K562 (cell line): Measurements from ENCODE around the gene MORF4L1. TPM values are rescaled to one million over a fixed set of nuclear protein-coding genes. Genes with fewer than 3 reads are reported as not detected.
A peak's percentile ranks its signal among the peaks of the same experiment; 100 is the strongest.

Experiments used
- MAZ ChIP-seq, 2 experiments: fragments of 450-650 bp in 1 of 2; sonication (generic) in 1 of 2; formaldehyde crosslinking; IDR thresholded peaks in 1 of 2; conservative IDR thresholded peaks in 1 of 2; 2 replicates each; pipeline versions ENCODE4 v1.4.0 to v1.5.0; 2020; ENCODE audit warnings: mild to moderate bottlenecking in 1 of 2, missing genetic modification reagents in 1 of 2
- STAT5A ChIP-seq: IDR thresholded peaks from 2 replicates; pipeline ENCODE4 v1.6.1; 2012; ENCODE audit warnings: low read length, inconsistent platforms, borderline replicate concordance
- polyA plus RNA-seq, 8 experiments: library from polyadenylated mRNA; depleted of rRNA in 4 of 8; stranded (reverse) in 5 of 8; unstranded in 3 of 8; fragments of >200 nt; fragmentation: Nextera tagmentation in 2 of 8; fragmentation: Illumina TruSeq in 1 of 8; extraction: Ambion mirVana in 2 of 8; extraction: Trizol in 1 of 8; gene quantifications; 2 replicates each; pipeline versions ENCODE4 v1.2.1 to v1.2.3, GENCODE V29; 2011 to 2014; ENCODE audit warnings: inconsistent platforms in 1 of 8, missing spikeins in 1 of 8
- total RNA-seq, 7 experiments: library from RNA; depleted of rRNA in 6 of 7; stranded (reverse); fragments of >200 nt in 6 of 7; fragmentation: Illumina TruSeq in 2 of 7; extraction: Trizol in 2 of 7; gene quantifications; 2 replicates each; pipeline versions ENCODE4 v1.2.1 to v1.2.3, GENCODE V29; 2011 to 2021; ENCODE audit warnings: low replicate concordance in 1 of 7
- TF ChIP-seq, protein P1 (sequence below): sonication (generic); formaldehyde crosslinking; IDR thresholded peaks from 2 replicates; pipeline ENCODE4 v1.8.0; 2023; ENCODE audit warnings: mild to moderate bottlenecking, missing genetic modification reagents
- TF ChIP-seq, protein P2 (sequence below), 3 experiments: fragments of 200-800 bp in 1 of 3; fragments of 250-450 bp in 1 of 3; fragments of 450-650 bp in 1 of 3; sonication (Bioruptor Pico) in 1 of 3; sonication (Bioruptor generic) in 1 of 3; formaldehyde crosslinking in 1 of 3; IDR thresholded peaks; 2 replicates each; pipeline versions ENCODE4 v1.6.1 to v1.8.0; 2016 to 2022; ENCODE audit warnings: mild to moderate bottlenecking in 2 of 3, missing genetic modification characterization in 2 of 3, missing compliant biosample characterization in 1 of 3, moderate library complexity in 1 of 3

The MORF4L1 gene
- total and polyA plus RNA-seq, 9 of the 15 experiments (the other 6 are each of a cell fraction or from before 2014, with no cell fraction given), result 127 to 615 (median 281) TPM

DNA sequence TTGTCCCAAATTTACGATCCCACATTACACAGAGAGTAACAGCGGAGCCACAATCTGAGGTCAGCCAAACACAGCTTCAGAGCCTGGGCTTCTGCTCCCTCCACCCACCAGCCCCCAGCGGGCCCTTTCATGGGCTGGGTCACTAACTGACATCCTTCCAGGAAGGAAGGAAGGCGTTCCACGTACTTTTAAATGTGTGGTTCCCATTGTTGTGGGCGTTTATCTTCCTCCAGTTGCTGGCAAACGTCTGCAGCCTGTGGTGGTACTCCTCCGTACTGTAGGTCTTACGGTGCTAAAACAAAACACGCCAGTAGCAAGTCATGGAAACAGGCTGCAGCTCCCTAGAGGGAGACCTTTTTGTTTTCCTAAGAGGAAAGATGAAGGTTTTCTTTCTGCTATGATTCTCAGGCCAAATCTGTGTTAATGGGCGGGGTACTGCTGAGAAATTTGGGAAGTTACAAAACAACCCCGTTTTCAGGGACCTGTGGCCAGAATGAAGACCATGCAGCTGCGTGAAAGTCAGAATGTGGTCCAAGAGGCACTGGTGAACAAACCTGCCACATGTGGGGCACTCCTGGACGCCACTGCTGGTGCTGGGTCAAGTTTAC, 64.5 kb downstream of the MORF4L1 start (continued):
- TF ChIP-seq, protein P1, sequence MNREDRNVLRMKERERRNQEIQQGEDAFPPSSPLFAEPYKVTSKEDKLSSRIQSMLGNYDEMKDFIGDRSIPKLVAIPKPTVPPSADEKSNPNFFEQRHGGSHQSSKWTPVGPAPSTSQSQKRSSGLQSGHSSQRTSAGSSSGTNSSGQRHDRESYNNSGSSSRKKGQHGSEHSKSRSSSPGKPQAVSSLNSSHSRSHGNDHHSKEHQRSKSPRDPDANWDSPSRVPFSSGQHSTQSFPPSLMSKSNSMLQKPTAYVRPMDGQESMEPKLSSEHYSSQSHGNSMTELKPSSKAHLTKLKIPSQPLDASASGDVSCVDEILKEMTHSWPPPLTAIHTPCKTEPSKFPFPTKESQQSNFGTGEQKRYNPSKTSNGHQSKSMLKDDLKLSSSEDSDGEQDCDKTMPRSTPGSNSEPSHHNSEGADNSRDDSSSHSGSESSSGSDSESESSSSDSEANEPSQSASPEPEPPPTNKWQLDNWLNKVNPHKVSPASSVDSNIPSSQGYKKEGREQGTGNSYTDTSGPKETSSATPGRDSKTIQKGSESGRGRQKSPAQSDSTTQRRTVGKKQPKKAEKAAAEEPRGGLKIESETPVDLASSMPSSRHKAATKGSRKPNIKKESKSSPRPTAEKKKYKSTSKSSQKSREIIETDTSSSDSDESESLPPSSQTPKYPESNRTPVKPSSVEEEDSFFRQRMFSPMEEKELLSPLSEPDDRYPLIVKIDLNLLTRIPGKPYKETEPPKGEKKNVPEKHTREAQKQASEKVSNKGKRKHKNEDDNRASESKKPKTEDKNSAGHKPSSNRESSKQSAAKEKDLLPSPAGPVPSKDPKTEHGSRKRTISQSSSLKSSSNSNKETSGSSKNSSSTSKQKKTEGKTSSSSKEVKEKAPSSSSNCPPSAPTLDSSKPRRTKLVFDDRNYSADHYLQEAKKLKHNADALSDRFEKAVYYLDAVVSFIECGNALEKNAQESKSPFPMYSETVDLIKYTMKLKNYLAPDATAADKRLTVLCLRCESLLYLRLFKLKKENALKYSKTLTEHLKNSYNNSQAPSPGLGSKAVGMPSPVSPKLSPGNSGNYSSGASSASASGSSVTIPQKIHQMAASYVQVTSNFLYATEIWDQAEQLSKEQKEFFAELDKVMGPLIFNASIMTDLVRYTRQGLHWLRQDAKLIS (CRISPR knock-in tag), result no peak
- peak; percentile 76 for TF ChIP-seq STAT5A
- TF ChIP-seq MAZ (CRISPR knock-in tag; conservative IDR thresholded peaks at IDR 0.05 in 1 of 2, IDR thresholded peaks at IDR 0.05 in 1 of 2), result peak in 1 of 2 experiments; percentile 85; a peak in 2 of 4 replicates
- TF ChIP-seq, protein P2, sequence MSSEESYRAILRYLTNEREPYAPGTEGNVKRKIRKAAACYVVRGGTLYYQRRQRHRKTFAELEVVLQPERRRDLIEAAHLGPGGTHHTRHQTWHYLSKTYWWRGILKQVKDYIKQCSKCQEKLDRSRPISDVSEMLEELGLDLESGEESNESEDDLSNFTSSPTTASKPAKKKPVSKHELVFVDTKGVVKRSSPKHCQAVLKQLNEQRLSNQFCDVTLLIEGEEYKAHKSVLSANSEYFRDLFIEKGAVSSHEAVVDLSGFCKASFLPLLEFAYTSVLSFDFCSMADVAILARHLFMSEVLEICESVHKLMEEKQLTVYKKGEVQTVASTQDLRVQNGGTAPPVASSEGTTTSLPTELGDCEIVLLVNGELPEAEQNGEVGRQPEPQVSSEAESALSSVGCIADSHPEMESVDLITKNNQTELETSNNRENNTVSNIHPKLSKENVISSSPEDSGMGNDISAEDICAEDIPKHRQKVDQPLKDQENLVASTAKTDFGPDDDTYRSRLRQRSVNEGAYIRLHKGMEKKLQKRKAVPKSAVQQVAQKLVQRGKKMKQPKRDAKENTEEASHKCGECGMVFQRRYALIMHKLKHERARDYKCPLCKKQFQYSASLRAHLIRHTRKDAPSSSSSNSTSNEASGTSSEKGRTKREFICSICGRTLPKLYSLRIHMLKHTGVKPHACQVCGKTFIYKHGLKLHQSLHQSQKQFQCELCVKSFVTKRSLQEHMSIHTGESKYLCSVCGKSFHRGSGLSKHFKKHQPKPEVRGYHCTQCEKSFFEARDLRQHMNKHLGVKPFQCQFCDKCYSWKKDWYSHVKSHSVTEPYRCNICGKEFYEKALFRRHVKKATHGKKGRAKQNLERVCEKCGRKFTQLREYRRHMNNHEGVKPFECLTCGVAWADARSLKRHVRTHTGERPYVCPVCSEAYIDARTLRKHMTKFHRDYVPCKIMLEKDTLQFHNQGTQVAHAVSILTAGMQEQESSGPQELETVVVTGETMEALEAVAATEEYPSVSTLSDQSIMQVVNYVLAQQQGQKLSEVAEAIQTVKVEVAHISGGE (CRISPR knock-in tag; IDR thresholded peaks at IDR 0.05), result no peak
